Duodenal mucosa (tissue), 2 donors: ENCODE data around the gene ERF.
A peak's percentile ranks its signal among the peaks of the same experiment; 100 is the strongest.
"Not testable (repeated sequence)": the region's sequence is repeated elsewhere in the genome, so short reads cannot be mapped to it uniquely, and the experiment has no call there.

Experiments used
- H3K27ac ChIP-seq: one replicate; pipeline ENCODE4 v1.7.0; 2013; ENCODE audit warnings: low read depth, low read length
- H3K27me3 ChIP-seq, 2 donors: one replicate each; pipeline ENCODE4 v1.7.0; 2013; ENCODE audit warnings: low read length in 2 of 2, control low read depth in 1 of 2; ENCODE audit not compliant: insufficient read depth in 2 of 2, control insufficient read depth in 1 of 2
- H3K36me3 ChIP-seq, 2 donors: one replicate each; pipeline ENCODE4 v1.7.0; 2013; ENCODE audit warnings: low read length in 2 of 2, control low read depth in 1 of 2; ENCODE audit not compliant: insufficient read depth in 2 of 2, control insufficient read depth in 1 of 2
- H3K4me1 ChIP-seq, 2 donors: one replicate each; pipeline ENCODE4 v1.7.0; 2013; ENCODE audit warnings: low read length in 2 of 2, control low read depth in 1 of 2; ENCODE audit not compliant: insufficient read depth in 2 of 2, control insufficient read depth in 1 of 2
- H3K4me3 ChIP-seq, 2 donors: one replicate each; pipeline ENCODE4 v1.7.0; 2013; ENCODE audit warnings: low read length in 2 of 2, low read depth in 1 of 2
- H3K9ac ChIP-seq, 2 donors: one replicate each; pipeline ENCODE4 v1.7.0; 2013; ENCODE audit warnings: low read length in 2 of 2, low read depth in 1 of 2
- H3K9me3 ChIP-seq, 2 donors: one replicate each; pipeline ENCODE4 v1.7.0; 2013; ENCODE audit warnings: low read length in 2 of 2, control low read depth in 1 of 2; ENCODE audit not compliant: control insufficient read depth in 1 of 2

The ERF gene

GRCh38 chr19:42269478-42270345 lies 14.8 kb upstream of the ERF start:
- Histone ChIP-seq H3K4me1 (peaks cover 24 to 26% of the 10 kb centered on the region in 2 donors), H3K27ac (peak overlapping the region; percentile 91), H3K9ac (peak overlapping the region; percentile 91 to 94), H3K36me3 (peaks cover 7 to 28% of the 10 kb centered on the region in 2 donors), H3K27me3 (no peaks in the 10 kb centered on the region), H3K4me3 (peak overlapping the region; percentile 84 to 87), H3K9me3 (no peaks in the 10 kb centered on the region)

DNA sequence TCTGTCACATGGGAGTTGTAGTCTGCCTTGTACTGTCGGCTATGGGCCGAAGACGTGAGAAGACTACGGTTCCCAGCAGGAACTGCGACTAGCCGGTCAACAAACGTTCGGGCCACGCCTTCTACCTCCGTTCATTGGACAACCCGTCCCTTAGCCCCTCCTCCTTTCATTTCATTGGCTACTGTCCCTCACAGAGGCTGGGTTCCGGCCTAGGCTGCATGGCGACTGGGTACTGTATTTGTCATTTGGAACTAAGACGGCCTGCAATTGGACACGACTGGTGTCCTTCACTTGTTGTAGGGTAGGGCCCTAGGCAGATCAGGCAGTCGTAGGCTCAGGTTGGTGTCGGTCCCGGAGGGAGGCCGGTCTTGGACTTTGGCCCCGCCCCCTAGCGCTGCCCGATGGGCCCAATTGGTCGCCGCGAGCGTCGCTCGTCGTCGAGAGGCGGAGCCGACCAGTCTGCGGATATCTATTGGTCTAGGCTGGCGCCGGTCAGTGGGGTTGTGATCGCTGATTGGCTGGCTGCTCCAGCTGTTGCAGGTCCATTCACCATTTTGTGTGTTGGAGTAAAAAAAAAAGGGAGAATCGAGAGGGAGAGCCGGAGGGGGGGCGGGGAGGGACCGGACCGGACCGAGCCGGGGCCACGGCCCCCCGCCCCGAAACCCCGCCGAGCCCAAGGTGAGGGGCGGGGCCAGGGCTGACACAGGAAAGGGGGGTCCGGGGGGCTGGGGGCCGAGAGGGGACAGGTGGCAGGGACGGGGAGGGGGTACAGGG lies 14.0 kb upstream of the ERF start, which contains the start of gene CIC:
Gene CIC (plus strand): TSS at position 549 of the 774 bp plus-strand sequence. CDS start 2,532 bp downstream, outside the sequence.
- peak within 1 kb of the TSS; percentile 91 to 96 for H3K9ac ChIP-seq
- H3K27me3 ChIP-seq = no peaks in the 10 kb centered on the region
- H3K27ac ChIP-seq = peak within 1 kb of the TSS; percentile 99
- H3K4me1 ChIP-seq = peaks cover 22 to 24% of the 10 kb centered on the region in 2 donors
- peaks cover 3 to 20% of the 10 kb centered on the region in 2 donors for H3K36me3 ChIP-seq
- peak within 1 kb of the TSS; percentile 84 to 87 for H3K4me3 ChIP-seq
- no peaks in the 10 kb centered on the region for H3K9me3 ChIP-seq

DNA sequence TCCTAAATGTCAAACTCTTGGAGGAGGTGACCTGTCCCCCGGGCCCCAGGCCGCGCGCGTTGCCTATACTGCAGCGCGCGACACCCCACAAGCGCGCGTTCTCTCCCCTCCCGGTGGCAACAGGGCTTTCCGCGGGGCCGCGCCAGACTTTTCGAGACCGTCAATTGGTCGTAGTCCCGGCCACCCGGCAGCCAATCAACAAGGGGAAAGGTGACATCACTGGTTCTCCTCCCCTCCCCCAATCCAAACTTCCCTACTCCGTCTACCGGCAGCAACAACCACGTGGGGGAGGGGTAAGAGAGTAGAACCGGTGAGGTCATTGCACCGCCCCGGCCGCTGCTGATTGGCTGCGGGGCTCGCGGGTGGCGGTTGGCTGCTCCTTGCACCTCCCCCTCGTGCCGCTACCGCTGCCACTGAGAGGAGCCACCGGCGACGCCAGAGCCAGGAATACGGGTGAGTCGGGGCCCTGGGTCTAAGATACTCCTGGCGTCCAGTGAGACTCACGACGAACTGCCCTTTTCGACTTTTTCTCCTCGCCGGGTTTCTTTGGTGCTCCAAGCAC lies 13.3 kb upstream of the ERF start:
- H3K9me3 ChIP-seq = no peaks in the 10 kb centered on the region
- peak overlapping the region; percentile 74 to 81 for H3K4me3 ChIP-seq
- H3K36me3 ChIP-seq = peaks cover 3 to 14% of the 10 kb centered on the region in 2 donors
- H3K27me3 ChIP-seq = no peaks in the 10 kb centered on the region
- peak overlapping the region; percentile 89 to 96 for H3K9ac ChIP-seq
- H3K27ac ChIP-seq = peak overlapping the region; percentile 99
- peaks cover 22 to 24% of the 10 kb centered on the region in 2 donors for H3K4me1 ChIP-seq

GRCh38 chr19:42267644-42268141 lies 12.8 kb upstream of the ERF start:
- H3K4me1 ChIP-seq = peaks cover 22 to 24% of the 10 kb centered on the region in 2 donors
- peak overlapping the region; percentile 71 to 74 for H3K4me3 ChIP-seq
- peaks cover 3 to 10% of the 10 kb centered on the region in 2 donors for H3K36me3 ChIP-seq
- H3K9ac ChIP-seq = peak overlapping the region; percentile 89 to 96
- H3K9me3 ChIP-seq = no peaks in the 10 kb centered on the region
- peak overlapping the region; percentile 81 for H3K27ac ChIP-seq
- H3K27me3 ChIP-seq = no peaks in the 10 kb centered on the region

DNA sequence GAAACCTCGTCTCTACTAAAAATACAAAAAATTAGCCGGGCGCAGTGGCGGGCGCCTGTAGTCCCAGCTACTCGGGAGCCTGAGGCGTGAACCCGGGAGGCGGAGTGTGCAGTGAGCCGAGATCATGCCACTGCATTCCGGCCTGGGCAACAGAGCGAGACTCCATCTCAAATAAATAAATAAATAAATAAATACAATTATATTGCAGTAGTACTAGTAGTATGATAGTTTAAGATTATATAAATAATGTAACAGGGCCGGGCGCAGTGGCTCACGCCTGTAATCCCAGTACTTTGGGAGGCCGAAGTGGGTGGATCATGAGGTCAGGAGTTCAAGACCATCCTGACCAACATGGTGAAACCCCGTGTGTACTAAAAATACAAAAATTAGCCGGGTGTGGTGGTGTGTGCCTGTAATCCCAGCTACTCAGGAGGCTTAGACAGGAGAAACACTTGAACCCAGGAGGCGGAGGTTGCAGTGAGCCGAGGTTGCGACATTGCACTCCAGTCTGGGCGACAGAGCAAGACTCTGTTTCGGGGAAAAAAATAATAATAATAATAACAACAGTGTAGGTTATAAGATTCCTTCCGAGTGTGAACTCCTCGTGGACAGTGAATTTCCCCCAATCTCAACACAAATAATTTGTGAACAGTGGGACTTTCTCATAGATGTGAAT lies 12.1 kb upstream of the ERF start:
- H3K9me3 ChIP-seq, H3K4me3 ChIP-seq, H3K36me3 ChIP-seq, H3K27me3 ChIP-seq, H3K27ac ChIP-seq: not testable (repeated sequence)
- H3K9ac ChIP-seq = peak overlapping the region; percentile 89 to 96
- H3K4me1 ChIP-seq = peaks cover 22 to 24% of the 10 kb centered on the region in 2 donors

DNA sequence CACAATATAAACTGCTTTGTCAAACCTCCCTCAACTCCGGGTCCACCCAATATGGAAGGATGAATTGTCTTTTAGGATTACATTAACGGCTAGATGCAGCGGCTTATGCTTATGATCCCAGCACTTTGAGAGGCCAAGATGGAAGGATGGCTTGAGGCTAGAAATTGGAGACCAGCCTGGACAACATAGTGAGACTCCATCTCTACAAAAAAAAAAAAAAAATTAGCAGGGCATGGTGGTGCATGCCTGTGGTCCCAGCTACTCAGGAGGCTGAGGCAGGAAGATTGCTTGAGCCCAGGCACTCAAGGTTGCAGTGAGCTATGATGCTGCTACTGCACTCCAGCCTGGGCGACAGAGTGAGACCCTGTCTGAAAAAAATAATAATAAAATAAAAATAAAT lies 11.2 kb upstream of the ERF start:
- H3K27me3 ChIP-seq, H3K9me3 ChIP-seq, H3K9ac ChIP-seq, H3K36me3 ChIP-seq, H3K4me3 ChIP-seq, H3K27ac ChIP-seq: not testable (repeated sequence)
- peaks cover 15 to 21% of the 10 kb centered on the region in 2 donors for H3K4me1 ChIP-seq

- H3K4me3 ChIP-seq = no peak overlapping the region
- H3K4me1 ChIP-seq = peaks cover 0 to 3% of the 10 kb centered on the region in 2 donors
- H3K27ac ChIP-seq = no peak overlapping the region
- H3K9me3 ChIP-seq = no peaks in the 10 kb centered on the region
- no peaks in the 10 kb centered on the region for H3K27me3 ChIP-seq
- H3K9ac ChIP-seq = no peak overlapping the region
- H3K36me3 ChIP-seq = no peaks in the 10 kb centered on the region
These were observed 6.8 kb upstream of the ERF start for GRCh38 chr19:42261763-42262162.

GRCh38 chr19:42257842-42258241 lies 2.9 kb upstream of the ERF start:
- not testable (repeated sequence) for H3K36me3 ChIP-seq, H3K27ac ChIP-seq, H3K9ac ChIP-seq

DNA sequence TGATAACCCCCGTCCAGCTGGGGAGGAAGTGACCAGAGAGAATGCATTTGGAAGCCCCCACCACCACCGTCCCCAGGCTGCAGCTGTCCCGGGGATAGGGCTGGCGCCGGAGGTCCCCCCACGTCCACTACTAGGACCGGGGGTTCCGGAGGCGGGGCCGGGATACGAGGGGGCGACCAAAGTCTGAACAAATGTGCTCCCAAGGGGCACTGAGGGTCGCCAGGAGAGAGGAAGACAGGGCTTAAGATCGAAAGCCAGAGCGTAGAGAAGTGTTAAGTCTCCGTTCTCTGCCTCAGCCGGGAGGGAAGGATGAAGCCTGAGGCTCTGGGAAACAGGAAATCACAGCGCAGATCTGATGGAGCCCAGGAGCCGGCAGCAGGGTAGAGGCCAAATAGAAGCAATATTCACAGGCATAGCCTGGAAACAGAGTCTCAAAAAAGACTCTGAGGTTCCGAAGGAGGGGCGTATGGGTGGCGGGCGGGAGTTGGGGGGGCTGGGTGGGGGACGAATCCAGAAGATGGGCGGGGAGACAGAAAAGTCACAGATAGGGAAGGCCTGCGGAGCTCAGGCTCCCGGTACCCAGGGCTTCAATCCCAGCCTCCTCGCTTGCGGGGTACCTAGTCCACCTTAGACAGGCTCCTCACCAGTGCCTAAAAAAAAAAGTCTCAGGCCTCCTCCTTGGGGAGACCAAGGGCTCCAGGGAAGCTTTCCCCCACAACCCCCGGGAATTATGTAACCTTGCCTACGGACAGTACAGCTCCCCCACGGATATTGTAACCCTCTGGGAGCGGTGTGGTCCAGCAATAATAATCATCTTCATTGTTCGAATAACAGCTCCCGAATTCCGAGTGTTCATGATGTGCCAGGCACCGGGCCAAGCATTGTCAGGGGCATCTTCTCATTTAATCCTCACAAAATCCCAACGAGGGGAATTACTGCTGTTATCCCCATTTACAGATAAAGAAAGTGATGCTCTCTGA lies 1.1 kb upstream of the ERF start:
- no peaks in the 10 kb centered on the region for H3K9me3 ChIP-seq
- H3K9ac ChIP-seq = peak overlapping the region; percentile 65 to 77
- no peaks in the 10 kb centered on the region for H3K36me3 ChIP-seq
- H3K4me3 ChIP-seq = peak overlapping the region; percentile 64 to 78
- peaks cover 28 to 31% of the 10 kb centered on the region in 2 donors for H3K4me1 ChIP-seq
- H3K27me3 ChIP-seq = no peaks in the 10 kb centered on the region
- H3K27ac ChIP-seq = peak overlapping the region; percentile 79

More at GRCh38 chr19:42257842-42258241, 2.9 kb upstream of the ERF start:
- not testable (repeated sequence) for H3K27me3 ChIP-seq, H3K4me3 ChIP-seq, H3K9me3 ChIP-seq
- peaks cover 14 to 16% of the 10 kb centered on the region in 2 donors for H3K4me1 ChIP-seq
